Measurements from ENCODE around the gene KCNMA1. TPM values are rescaled to one million over a fixed set of nuclear protein-coding genes. Genes with fewer than 3 reads are reported as not detected.

Gene KCNMA1
- total and polyA plus RNA-seq, 9 of the 15 experiments (the other 6 are each of a cell fraction or from before 2014, with no cell fraction given), result 0.01 to 0.95 (median 0.15) TPM; not detected in 4

DNA sequence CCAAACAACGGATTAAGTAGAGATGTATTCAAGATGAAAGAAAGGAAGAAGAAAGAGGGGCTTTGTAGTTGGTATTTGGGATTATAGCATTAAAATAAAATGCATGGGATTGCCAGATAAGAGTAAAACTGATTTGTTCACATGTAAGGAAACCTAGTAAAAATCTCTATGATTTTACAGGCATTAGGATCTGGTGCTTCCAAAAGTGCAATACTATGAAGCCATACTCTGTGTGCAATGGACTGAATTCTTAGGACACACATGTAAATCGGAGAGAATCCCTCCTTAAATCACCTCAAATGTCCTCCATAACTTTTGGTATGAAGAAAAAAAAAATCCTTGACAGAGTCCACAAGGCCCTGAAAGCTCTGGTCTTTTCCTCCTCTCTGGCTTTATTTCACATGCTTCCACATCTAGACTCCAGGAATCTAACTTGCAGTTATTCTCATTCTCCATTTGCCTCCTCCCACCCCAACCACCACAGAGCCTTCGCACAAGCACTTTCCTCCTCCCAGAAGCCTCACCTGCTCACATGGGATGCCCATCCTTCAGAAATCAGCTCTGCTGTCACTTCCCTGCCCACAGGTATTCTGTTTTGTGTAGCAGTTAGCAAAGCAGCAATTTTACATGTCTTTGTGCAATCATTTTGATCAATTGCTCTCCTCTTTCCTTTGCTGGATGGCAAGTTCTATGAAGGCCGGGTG lies 378.3 kb downstream of the KCNMA1 start:
- WGBS (ENCODE audit: insufficient coverage, low coverage, missing lambda C conversion rate), result 0% methylated on average over 4 of the region's 4 CpGs
- Histone ChIP-seq H3K9me1 (ENCODE audit: control insufficient read depth, insufficient read depth, low read length) (no peaks in the 10 kb centered on the region), H3K27ac (ENCODE audit: extremely low read depth, low read depth, low read length) (no peak overlapping the region), H3K4me3 (no peak overlapping the region), H3K9me3 (replicated peaks; ENCODE audit: control insufficient read depth, insufficient read depth, low read depth, low read length) (no peaks in the 10 kb centered on the region), H3K27me3 (ENCODE audit: control insufficient read depth in 2 of 2, insufficient read depth in 2 of 2, low read length in 2 of 2) (no peaks in the 10 kb centered on the region), H4K20me1 (replicated peaks; ENCODE audit: control insufficient read depth, insufficient read depth, low read length) (no peaks in the 10 kb centered on the region), H2AFZ (ENCODE audit: low read depth, low read length) (no peak overlapping the region), H3K79me2 (ENCODE audit: control insufficient read depth, insufficient read depth, low read length) (no peaks in the 10 kb centered on the region), H3K4me1 (replicated peaks in 1 of 2; ENCODE audit: control insufficient read depth in 2 of 2, insufficient read depth in 2 of 2, low read length in 2 of 2) (no peaks in the 10 kb centered on the region), H3K9ac (ENCODE audit: insufficient read depth in 1 of 2, low read depth in 2 of 2, low read length in 2 of 2) (no peak overlapping the region), H3K36me3 (ENCODE audit: control insufficient read depth, insufficient read depth, low read length) (no peaks in the 10 kb centered on the region), H3K4me2 (ENCODE audit: insufficient read depth, low read length) (no peak overlapping the region)
- DNase-seq (ENCODE audit: extremely low read depth in 1 of 4, low spot score in 3 of 4) (no peak), FAIRE-seq (no peak), ATAC-seq (no peak)
- no TSS peak for BruUV-seq (replicated peaks)
- in situ Hi-C loops (cut with MboI) (no loop called here), intact Hi-C loops (cut with micrococcal nuclease) (no loop called here)
- CTCF ChIA-PET (ENCODE audit: low intra/inter-chr PET ratio), result no interaction called here
- POLR2A ChIA-PET, result no interaction called here
- TF ChIP-seq ZBTB26 (CRISPR knock-in tag; IDR thresholded peaks at IDR 0.05) (no peak), MGA (IDR thresholded peaks at IDR 0.05) (no peak), THRB (CRISPR knock-in tag; conservative IDR thresholded peaks at IDR 0.05) (no peak), ZNF124 (CRISPR knock-in tag; IDR thresholded peaks at IDR 0.05) (no peak), TCF7L2 (IDR thresholded peaks at IDR 0.05; ENCODE audit: low read depth, low read length) (no peak), EZH2 (IDR thresholded peaks at IDR 0.05; ENCODE audit: borderline replicate concordance, low read depth, low read length) (no peak), ZNF583 (CRISPR knock-in tag; IDR thresholded peaks at IDR 0.05) (no peak), ATF1 (CRISPR knock-in tag; IDR thresholded peaks at IDR 0.05) (no peak), ATF1 (tag; IDR thresholded peaks at IDR 0.05) (no peak)
